ENCODE data around the gene ADAMTS4.

- TF ChIP-seq CTCF (IDR thresholded peaks at IDR 0.05), result no peak
- no peak for TF ChIP-seq POLR2A (IDR thresholded peaks at IDR 0.05)
- TF ChIP-seq POLR2AphosphoS5 (IDR thresholded peaks at IDR 0.05), result no peak
Measured at GRCh38 chr1:161206411-161207140, 7.7 kb upstream of the ADAMTS4 start.
